Tongue (tissue), 2 donors: ENCODE measurements around the gene WAPL. TPM values are rescaled to one million over a fixed set of nuclear protein-coding genes. Genes with fewer than 3 reads are reported as not detected.
"Not testable (repeated sequence)": the region's sequence is repeated elsewhere in the genome, so short reads cannot be mapped to it uniquely, and the experiment has no call there.

Source experiments
- DNase-seq: peaks from one replicate; pipeline ENCODE4 v3.0.0-alpha.2; 2015
- total RNA-seq: library from RNA; depleted of rRNA; stranded (reverse); fragments of >200 nt; gene quantifications from one replicate; pipeline ENCODE4 v1.2.3, GENCODE V29; 2014

WAPL gene
- 58.3 TPM for total RNA-seq

GRCh38 chr10:86521678-86522509, at the start of gene WAPL:
Gene WAPL, minus strand, starts transcription at chr10:86521792. Its CDS starts 3,723 bp downstream, at chr10:86518069.
- DNase-seq, result peak; percentile 98

- no peak for DNase-seq
Observed at GRCh38 chr10:86569335-86569734, 47.7 kb upstream of the WAPL start.

GRCh38 chr10:86566518-86566917, 44.9 kb upstream of the WAPL start:
- not testable (repeated sequence) for DNase-seq

GRCh38 chr10:86563338-86563737, 41.7 kb upstream of the WAPL start:
- DNase-seq, result not testable (repeated sequence)

- not testable (repeated sequence) for DNase-seq
Observed at GRCh38 chr10:86558695-86559094, 37.1 kb upstream of the WAPL start.

- no peak for DNase-seq
Observed at GRCh38 chr10:86556933-86557649, 35.5 kb upstream of the WAPL start.

GRCh38 chr10:86556532-86556931, 34.9 kb upstream of the WAPL start:
- DNase-seq, result no peak

GRCh38 chr10:86553639-86554038, 32.0 kb upstream of the WAPL start:
- no peak for DNase-seq

GRCh38 chr10:86553213-86553612, 31.6 kb upstream of the WAPL start:
- DNase-seq, result no peak

GRCh38 chr10:86547296-86547695, 25.7 kb upstream of the WAPL start:
- DNase-seq, result no peak

- DNase-seq, result peak; percentile 37
Observed at GRCh38 chr10:86545101-86545500, 23.5 kb upstream of the WAPL start.

- DNase-seq, result no peak
Observed at GRCh38 chr10:86540016-86540415, 18.4 kb upstream of the WAPL start.

GRCh38 chr10:86538547-86538946, 17.0 kb upstream of the WAPL start:
- no peak for DNase-seq

GRCh38 chr10:86538040-86538439, 16.4 kb upstream of the WAPL start:
- not testable (repeated sequence) for DNase-seq

- no peak for DNase-seq
Observed at GRCh38 chr10:86536294-86536861, 14.8 kb upstream of the WAPL start.

- DNase-seq, result peak; percentile 41
Observed at GRCh38 chr10:86535132-86535882, 13.7 kb upstream of the WAPL start.

GRCh38 chr10:86533328-86533727, 11.7 kb upstream of the WAPL start:
- no peak for DNase-seq

- not testable (repeated sequence) for DNase-seq
Observed at GRCh38 chr10:86528736-86529135, 7.1 kb upstream of the WAPL start.

- DNase-seq, result no peak
Observed at GRCh38 chr10:86526606-86527005, 5.0 kb upstream of the WAPL start.

- DNase-seq, result not testable (repeated sequence)
Observed at GRCh38 chr10:86525713-86526112, 4.1 kb upstream of the WAPL start.

GRCh38 chr10:86524225-86524962, 2.8 kb upstream of the WAPL start:
- DNase-seq, result no peak

GRCh38 chr10:86523348-86523747, 1.8 kb upstream of the WAPL start:
- DNase-seq, result no peak
